ENCODE results near the gene CAMK2N2.

GRCh38 chr3:184305577-184305976 is 44.2 kb upstream of the CAMK2N2 start:
- TF ChIP-seq, protein P1, sequence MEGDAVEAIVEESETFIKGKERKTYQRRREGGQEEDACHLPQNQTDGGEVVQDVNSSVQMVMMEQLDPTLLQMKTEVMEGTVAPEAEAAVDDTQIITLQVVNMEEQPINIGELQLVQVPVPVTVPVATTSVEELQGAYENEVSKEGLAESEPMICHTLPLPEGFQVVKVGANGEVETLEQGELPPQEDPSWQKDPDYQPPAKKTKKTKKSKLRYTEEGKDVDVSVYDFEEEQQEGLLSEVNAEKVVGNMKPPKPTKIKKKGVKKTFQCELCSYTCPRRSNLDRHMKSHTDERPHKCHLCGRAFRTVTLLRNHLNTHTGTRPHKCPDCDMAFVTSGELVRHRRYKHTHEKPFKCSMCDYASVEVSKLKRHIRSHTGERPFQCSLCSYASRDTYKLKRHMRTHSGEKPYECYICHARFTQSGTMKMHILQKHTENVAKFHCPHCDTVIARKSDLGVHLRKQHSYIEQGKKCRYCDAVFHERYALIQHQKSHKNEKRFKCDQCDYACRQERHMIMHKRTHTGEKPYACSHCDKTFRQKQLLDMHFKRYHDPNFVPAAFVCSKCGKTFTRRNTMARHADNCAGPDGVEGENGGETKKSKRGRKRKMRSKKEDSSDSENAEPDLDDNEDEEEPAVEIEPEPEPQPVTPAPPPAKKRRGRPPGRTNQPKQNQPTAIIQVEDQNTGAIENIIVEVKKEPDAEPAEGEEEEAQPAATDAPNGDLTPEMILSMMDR (IDR thresholded peaks at IDR 0.05), result peak in 1 of 6 experiments; percentile 26
- TF ChIP-seq POLR2A (IDR thresholded peaks at IDR 0.05), result no peak
